ENCODE measurements around the gene NPY4R2.
"Not testable (repeated sequence)": the region's sequence is repeated elsewhere in the genome, so short reads cannot be mapped to it uniquely, and the experiment has no call there.

GRCh38 chr10:47897813-47898212 lies 20.6 kb upstream of the NPY4R2 start:
- not testable (repeated sequence) for TF ChIP-seq CTCF, POLR2A (IDR thresholded peaks at IDR 0.05)

Measured in testis (tissue), 2 donors.